NB4 (cell line): ENCODE results near the gene RIC8A.

ENCODE experiments used
- POLR2A ChIP-seq: IDR thresholded peaks from 2 replicates; pipeline ENCODE4 v1.6.1; 2011; ENCODE audit warnings: mild to moderate bottlenecking; ENCODE audit not compliant: insufficient read length; ENCODE audit errors: extremely low read depth
- TF ChIP-seq, protein P1 (sequence below): IDR thresholded peaks from one replicate; pipeline ENCODE4 v1.5.1; 2012; ENCODE audit warnings: low read depth, low read length

DNA sequence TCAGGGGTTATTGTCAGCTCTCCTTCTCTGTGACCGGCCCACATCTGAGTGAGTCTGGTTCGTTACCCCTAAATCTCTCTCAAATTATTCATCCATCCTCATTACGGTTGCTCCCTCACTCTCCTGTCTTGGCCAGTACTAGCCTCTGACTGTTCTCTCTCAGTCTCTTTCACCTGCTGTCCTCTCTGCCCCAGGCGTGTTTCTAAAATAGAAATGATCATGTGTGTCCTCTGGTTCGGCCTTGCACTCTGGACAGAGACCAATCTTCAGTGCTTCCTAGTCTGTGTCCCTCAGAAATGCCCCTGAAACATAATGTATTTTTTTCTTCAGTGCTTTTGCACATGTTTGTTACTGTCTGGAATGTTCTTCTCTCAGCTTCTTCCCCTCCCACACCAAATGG is 34.1 kb downstream of the RIC8A start:
- TF ChIP-seq, protein P1, sequence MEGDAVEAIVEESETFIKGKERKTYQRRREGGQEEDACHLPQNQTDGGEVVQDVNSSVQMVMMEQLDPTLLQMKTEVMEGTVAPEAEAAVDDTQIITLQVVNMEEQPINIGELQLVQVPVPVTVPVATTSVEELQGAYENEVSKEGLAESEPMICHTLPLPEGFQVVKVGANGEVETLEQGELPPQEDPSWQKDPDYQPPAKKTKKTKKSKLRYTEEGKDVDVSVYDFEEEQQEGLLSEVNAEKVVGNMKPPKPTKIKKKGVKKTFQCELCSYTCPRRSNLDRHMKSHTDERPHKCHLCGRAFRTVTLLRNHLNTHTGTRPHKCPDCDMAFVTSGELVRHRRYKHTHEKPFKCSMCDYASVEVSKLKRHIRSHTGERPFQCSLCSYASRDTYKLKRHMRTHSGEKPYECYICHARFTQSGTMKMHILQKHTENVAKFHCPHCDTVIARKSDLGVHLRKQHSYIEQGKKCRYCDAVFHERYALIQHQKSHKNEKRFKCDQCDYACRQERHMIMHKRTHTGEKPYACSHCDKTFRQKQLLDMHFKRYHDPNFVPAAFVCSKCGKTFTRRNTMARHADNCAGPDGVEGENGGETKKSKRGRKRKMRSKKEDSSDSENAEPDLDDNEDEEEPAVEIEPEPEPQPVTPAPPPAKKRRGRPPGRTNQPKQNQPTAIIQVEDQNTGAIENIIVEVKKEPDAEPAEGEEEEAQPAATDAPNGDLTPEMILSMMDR, result no peak
- TF ChIP-seq POLR2A, result no peak
